ENCODE measurements around the gene RBBP8NL.

DNA sequence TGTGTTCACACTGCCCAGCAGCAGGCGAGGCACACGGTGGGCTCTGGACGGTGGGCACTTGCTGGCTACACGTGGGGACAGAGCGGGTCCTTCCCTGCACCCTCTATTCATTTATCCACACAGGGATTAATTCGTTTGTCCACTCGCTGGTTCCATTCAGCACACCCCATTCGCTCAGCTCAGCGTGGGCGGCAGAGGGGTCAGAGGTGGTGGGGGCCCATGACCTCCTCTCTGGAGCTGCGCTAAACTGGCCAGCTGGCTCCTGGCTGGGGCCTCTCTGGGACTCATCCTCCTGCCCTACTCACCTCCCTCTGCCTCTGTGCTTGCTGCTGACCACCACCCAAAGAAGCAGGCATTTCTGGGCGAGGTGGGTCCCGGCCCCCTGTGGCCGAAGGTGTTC, 21.4 kb upstream of the RBBP8NL start:
- TF ChIP-seq POLR2A (IDR thresholded peaks at IDR 0.05) = no peak
- no peak for TF ChIP-seq CTCF (IDR thresholded peaks at IDR 0.05)
